ENCODE data around the gene SIAH3.

The SIAH3 gene

DNA sequence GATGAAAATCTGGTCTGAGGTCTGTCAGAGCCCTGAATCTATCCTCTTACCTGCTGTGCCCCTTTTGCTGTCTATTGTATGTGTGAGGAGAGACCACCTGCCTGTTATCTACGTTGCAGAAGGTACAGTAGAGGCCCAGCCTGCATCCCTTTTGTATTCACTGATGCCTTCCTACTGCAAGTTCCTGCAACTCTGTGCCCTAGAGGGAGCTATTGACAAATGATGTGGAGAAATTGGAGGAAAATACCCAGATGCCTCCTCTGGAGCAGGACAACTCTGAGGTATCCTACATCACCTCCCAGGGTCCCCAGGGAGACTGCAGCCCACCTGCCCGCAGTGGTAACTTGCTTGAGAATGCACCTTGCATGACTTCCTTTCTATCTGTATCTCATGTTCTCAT is 33.7 kb downstream of the SIAH3 start:
- DNase-seq = no peak

DNA sequence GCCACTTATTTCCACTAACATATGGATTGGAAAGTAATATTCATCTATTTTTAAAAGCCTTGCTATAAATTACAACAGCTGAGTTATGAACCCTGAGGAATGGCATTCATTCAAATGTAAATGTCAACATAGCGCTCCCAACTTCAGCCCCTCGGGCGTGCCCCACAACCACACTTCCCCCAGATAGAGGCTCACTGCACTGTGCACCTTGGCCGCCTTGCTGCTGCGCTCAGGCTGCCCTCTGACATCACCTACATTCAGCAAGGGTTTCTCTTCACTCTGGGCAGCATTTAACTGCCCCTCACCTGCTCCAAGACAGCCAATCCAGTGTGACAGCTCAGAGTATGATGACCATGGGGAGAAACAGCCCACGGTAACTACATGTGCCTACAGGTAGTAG is 35.1 kb downstream of the SIAH3 start:
- no peak for DNase-seq

DNA sequence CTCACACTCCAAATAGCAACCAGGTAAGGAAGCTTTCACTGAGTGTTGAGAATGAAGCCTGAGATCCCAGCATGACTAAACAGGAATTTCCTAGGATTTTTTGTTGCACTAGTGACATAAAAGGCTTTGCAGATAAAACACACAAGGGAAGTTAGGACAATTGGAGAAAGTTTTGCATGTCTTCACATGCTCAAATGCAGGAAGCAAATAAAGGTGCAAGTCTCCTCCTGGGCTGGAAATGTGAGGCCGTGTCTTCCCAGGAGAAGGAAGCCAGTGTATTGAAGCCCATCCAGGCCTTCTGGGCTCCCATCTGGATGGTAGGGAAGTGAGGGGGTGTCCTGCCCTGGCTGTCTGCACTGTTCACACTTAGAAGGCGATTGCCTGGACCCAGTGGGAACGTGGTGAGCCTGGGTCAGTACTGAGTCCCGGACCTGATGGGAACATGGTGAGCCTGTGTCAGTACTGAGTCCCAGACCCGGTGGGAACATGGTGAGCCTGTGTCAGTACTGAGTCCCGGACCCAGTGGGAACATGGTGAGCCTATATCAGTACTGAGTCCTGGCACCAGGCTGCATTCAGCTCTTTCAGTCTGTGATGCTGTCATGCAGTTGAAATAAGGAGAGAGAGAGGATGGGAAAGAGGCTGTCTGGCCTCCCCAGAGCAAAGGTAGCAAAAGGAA is 38.7 kb downstream of the SIAH3 start:
- no peak for DNase-seq

DNA sequence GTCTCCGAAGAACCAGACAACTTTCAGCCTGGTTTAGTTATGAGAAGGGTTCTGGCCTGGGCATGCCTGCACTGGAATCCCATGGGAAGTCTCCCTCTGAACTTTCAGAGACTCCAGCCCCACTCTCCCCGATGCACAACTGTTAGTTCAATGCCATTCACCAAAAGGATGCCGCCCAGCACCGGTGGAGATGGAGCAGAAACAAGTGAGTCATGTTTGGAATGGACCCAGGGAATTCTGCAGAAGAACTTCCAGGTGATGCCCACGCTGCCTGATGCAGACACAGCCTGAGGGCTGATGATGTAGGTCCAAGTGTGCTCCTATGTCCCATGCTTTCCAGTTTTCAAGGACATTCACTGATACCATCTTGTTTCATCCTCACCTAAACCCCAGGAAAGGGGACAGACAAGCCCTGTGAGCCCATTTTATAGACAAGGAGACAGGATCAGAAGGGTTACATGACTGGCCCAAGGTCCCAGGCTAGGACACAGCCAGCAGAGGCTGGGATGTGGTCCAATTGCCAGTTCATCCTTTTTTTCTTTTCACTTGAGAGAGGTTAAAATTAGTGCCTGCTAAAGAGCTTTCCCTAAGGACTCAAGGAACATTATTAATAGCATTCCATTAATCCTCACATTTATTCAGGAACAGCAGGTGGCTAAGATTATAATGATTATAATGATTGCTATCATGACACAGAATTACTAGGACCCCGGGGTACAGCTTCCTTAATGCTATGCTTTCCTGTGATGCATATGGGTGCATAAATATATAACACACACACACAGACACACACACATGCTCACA is 39.5 kb downstream of the SIAH3 start:
- DNase-seq = no peak

DNA sequence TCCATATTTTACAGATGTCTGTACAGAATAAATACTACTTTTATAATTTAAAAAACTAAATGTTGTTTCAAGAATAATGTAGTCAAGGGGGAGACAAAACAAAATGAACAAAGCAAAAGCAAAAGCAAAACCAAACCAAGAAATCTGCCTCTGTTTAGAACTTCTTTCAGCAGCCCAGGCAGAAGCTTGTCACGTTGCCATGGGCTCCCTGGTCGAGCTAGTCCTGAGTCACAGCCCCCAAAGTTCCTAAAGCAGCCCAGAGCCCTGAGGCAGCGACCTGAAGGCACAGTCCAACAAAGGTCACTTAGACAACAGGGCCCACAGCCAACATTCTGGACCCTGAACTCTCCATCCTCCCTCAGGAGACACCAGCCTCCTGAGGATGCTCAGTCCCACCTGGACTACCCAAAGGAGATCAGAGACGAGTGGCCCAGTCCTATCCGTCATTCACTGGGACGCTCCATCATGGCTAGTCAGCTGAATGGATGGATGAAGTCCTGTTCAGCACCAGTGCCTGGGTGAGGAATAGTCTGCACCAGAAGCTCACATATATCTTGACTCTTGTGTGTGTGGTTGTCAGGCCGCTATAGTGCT is 41.7 kb downstream of the SIAH3 start:
- no peak for DNase-seq

DNA sequence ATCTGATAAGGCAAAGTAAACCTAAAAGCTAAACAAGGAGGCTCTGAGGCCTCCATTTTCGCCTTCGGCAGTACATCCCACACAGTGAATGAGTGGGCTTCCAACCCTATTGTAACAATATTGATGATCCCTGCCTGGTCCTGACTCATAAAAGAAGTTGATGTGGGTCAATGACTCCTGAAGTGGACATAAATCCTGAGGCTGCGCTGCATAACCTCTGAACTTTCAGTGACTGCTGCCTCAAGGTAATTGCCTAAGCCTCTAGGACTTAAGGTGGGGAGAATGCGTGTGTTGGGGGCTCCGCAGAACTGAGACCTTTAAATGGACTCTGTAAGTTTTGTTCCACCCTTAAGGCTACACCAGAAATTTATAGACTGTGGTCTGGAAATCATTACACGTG is 42.6 kb downstream of the SIAH3 start:
- no peak for DNase-seq

DNA sequence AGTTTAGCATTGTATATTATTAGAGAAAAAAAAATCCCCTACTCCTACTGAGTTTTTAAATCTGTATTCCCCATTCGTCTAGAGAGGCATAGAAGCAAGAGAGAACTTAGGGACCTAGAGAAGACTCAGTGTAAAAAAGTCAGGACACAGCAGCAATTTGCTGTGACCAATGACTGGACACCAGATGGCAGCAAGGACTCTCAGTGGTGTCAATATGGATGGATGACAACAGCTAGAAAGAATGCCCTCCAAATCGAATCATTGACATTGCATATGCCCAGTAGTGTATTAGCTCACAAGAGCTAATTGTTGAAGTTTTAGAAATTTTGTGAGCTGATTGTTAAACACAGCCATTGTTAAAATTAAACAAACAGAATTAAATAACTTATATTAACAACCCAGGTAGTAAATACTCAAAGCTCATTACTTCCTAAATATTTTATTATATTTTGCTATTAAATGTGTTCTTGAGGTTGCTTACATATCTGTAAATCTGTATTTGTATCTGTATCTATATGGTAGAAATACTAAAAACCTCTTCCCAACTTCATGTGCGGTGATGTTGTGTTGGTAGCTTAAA is 43.9 kb downstream of the SIAH3 start:
- no peak for DNase-seq

DNA sequence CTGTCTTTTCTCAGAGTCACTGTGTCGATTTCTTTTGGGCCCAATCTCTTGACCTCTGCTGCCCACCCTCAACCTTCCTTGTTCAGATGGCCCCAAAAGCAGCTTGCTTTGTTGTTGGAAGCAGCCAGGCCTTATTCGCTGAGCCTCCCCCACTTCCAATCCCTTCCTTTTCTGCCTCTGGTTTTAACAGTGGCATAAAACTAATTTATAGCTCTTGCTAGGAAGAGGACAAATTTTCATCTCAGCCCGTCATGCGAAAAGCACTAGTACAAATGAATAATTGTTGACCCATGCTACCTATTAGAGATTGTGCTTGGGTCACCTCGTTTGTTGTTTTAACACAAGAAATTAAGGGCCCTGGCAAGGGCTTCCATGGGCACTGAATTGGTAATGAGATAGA is 51.1 kb downstream of the SIAH3 start:
- no peak for DNase-seq

DNA sequence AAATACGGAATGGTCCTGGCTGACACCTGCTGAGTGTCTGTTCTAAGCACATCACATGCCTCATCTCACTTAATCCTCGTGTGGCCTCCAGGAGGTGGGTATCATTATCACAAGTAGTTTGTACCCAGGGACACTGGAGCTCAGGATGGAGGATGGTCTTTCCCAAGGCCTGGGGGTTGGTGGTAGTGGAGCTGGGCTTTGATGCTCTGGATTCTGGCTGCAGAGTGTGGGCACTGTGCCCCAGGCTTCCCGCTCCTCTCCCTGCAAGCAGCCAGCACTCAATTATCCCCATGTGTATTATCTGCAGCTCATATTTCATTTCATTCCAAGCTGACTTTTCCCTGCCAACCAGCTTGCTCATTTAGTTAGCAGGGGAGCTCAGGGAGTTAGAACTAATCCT is 52.1 kb downstream of the SIAH3 start:
- DNase-seq = no peak

DNA sequence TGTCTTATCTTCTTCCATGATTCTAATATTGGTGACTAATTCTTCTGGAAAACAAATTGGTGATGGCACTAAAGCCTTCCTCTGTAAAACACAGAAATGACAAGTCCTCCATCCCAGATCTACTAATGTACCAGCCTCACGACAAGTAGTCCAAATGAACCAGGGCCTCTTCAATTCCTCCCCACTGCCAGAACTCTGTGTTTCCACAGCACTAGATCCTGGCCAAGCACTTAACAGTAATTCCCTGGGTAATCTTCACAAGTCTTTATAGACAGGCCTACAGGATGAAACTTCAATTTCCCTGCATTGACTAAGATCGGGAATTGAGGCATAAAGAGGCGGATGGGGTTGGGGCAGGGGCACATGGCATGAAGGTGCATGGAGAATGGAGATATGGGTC is 52.7 kb downstream of the SIAH3 start:
- DNase-seq = no peak

DNA sequence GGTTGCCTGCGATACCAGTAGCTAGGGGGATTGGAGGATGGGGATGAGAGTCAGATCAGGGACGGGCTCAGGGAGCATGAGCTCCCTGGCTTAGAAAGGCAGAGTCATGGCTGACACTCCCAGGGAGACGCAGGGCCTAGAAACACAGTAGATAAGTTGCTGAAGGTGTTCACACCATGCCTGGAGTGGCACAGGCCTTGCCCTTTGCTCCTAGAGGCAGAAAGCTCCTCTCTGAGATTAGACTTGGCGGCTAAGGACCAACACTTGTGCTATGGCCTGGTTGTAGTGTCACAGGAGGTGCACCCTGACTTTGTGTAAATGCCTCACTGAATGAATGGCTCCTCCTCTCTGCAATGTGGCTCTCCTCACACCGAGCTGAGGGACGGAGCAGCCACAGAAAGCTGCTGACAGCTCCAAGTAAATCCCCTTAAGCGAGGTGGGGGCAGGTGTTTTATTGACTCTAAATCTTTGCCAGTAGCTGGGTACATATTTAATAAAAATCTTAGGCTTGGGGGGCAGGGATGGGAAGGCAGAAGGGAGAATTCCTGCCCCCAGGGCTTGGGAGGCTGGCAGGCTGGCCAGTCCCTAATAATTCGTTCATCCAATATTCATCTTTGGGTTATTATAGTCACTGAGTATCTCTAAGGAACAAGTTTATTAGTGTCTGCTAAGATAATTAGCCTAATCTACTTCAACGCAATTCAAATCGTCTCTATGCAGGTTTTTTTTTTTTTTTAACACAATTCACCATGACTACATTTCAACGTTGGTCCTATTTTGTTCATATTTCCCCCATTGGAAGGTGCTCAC is 54.9 kb downstream of the SIAH3 start:
- no peak for DNase-seq

DNA sequence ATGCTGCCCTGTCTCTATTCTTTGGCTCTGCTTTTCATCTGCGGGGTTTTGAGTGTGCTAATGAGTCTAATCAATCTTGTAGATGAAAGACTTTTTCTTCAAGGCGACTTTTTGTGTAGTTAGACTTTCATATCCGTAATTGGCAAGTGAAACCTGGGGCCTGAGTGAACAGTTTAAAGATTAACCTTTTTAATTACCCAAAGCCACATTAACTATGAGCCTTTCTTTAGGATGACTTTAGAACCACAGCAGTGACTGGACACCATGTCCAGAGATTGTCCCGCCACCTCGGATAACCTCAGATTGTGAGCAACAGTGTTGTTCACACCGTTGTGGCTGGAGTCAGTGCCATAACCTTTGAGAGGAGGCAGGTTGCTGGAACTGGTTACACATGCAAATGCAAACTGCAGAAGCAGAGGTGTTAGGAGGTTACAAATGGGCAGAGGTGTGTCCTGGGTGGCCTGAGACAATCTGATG is 58.7 kb downstream of the SIAH3 start:
- DNase-seq = no peak

DNA sequence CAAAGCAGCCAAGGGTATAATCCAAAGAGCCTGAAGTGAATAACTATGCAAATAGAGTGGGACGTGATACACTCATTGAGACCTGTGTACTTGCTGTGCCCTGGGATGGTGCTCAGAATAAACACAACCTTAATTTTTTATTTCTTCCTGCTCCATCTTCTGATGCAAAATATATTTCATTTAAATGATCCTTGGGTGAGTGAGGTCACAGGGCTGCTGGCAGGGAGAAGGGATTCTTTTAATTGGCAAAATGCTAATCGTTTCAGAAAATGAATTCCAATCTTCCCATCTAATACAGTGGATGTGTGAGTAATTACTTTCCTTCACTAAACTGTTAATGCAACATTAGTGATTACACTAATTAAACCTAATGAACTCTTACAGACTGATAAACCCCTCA is 63.5 kb downstream of the SIAH3 start:
- DNase-seq = no peak

DNA sequence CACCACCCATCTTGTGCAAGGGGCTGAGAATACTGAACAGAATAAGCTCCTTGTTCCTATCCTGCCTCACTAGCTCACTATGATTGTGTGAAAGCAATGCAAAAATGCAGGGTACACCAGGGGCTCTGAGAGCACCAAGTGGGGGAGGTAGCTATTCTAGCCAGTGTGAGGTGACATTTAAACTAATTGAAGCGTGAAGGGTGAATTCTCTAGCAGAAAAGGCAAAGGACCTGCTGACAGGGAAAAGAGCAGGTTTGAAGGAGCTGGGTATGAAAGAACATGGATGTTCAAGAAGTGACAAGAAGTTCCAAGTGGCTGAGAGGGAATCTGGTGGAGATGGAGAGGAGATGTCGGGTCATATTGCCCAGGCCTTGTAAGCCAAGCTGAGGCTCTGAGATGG is 64.2 kb downstream of the SIAH3 start:
- no peak for DNase-seq

DNA sequence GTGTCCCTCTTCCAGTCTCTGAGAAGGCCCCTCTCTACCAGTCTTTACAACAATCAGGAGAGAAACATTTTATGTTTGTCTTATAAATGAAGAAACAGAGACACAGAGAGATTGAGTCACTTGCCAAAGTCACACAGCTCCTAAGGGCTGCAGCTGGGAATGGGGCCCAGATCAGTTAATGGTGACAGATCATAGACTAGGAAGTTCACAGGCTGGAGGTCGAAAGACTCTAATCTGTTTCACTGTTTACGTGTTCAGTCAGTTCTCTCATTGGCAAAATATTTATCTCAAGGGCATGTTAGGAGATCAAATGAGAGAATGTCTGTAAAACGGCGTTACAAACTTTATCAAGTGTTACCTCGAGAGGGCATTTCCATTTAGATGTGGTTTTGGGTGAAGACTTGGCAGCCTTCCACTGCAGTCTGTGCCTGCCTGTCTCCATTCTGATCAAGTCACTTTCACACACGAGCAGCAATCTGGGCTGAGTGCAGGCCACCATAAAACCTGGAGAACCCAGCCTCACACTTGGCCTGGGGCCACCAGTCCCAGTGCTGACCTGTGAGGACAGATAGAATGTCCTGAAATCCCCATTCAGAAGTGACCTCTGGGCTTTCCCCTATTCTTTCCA is 65.1 kb downstream of the SIAH3 start:
- DNase-seq = no peak

DNA sequence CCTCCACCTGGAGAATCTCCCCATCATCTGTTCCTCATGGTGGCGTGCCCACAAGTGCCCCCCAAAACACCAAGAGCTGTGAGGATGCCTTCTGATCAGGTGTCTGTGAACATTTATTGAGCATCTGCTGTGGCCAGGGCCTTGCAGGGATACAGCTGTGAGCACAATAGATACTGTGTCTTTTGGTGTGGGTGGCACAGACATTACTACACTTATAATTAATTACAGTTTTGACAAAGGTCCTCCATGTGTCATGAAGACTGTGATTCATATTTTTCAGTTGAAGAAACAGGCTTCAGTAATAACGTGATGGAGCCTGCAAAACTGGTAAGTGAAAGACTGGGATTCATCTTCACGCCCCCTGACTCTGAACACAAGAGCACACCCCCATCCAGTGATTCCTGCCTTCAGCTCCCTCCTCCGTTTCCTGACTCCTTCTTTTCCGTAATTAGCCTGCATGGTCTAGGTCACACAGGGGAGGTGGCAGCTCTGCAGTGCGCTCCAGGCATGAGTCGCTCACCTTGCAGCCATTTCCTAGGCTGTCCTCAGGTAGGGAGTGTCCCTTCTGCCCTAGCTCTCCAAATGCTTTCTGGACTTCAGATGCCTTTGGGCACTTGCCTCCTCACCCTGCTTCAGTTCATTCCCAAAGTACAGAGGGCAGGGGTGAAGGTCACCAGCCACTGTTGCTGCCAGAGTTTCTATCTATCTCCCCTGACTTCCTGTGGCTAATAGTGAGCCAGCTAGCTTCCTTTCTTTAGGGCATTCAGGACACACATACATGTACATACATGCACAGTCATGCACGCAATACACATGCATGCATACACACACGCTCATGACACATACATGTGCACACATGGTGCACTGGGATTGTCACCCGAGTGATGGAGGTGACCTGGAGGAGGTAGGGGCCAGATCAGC is 66.5 kb downstream of the SIAH3 start:
- DNase-seq = no peak

DNA sequence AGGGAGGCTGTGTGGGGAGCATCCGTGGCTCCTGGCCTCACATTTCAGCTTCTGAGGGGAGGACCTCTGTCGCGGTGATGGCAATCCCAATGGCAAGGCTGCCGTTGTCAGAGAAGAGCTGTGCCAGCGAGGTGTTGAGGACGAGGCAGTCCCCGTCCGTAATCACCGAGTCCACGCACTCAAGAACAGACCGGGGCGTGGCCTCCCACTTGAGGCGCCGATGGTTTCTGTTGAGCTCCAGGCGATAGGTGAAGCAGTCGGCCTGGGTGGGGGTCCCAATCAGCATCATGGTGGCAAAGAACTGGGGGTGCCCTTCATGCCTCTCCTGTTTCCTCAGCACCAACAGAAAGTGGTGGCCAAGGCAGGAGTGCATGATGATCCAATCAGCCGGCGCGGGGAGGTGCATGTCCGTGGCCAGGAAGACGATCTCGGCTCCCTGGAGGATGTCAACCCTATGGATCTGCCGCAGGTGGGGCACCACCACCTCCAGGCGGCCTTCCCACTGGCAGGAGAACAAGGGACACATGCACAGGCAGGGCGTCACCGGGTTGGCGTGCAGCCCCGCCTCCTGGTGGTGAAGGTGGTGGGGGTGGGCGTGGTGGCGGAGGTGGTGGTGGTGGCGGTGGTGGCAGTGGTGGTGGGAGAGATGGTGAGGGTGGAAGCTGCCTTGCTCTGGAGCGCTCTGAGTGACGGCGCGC is 68.1 kb downstream of the SIAH3 start:
- no peak for DNase-seq

DNA sequence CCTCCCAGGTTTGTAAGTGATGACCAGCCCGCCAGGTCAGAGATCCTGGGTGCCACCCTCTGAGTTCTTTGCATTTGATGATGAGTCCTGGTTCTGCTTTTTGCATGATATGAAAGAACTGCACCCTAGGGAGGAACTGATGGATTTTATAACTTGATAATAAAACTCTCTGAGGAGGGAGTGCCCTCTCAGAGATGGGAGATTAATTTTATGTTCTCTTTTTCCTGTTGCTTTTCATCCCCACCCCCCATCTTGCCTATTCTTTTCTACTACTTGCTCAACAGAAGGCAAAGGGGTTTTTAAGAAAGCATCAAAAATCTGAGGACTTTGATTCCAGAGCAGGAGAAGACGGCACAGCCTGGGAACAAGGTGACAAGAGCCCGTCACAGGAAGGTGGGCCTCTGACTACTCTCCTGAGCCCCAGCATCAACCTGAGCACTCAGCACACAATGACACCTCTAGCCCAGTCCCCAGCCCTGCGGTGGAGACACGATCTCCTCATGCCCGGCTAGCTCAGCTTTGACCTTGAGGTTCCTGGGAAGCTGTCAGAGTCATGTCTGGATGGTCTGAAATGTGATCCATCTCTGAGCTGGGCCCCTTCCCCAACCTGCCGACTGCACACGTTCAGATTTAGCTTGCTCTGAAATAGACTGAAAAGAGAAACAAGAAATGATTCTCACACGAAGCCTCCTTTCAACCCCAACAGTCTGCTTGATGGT is 69.1 kb downstream of the SIAH3 start:
- DNase-seq = no peak

DNA sequence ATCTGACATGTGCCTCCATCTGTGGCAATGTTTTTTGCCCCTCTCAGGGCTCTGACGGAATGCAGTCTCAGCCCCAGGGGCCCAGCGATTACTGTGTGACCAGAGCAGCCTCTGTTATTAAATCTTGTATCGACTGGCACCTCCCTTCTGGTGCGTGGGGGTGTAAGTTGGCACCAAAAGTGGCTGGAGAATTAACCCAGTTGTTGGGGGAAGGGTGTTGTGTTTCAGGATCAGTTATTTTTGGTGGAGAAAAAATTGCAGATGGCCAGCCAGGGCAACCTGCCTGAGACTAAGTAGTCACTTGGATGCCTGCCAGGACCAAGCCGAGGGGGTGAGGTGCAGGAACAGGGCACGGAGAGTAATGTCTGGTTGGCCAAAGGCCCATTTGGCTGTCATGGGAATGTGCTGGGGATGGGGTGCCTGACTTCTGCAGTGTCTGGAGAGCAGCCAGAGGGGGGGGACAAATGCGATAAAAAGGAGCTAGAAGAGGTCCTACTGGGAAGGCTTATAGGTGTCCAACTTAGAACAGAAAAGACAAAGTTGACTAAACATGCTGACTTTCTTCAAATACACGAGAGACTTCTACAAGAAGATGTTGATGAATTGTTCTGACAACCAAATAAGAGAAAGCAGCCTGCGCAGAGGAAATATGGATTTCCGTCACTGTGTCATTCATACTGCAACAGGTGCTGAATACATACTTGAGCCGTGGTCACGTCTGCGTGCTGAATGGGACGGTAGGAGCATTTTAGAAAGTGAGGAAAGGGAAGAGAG is 69.8 kb downstream of the SIAH3 start:
- no peak for DNase-seq

Measured in stimulated activated CD8-positive, alpha-beta memory T cell treated with anti-CD3 and anti-CD28 coated beads, Interleukin-4, amount 100 ng/mL, for 48 hours (primary cell).